IMR-90 (cell line): ENCODE data around the gene TUSC2. TPM values are rescaled to one million over a fixed set of nuclear protein-coding genes. Genes with fewer than 3 reads are reported as not detected.
A peak's percentile ranks its signal among the peaks of the same experiment; 100 is the strongest.

ENCODE experiments used
- ATAC-seq: fragments of 200-7000 bp; cut with Tn5 transposase; 2 replicates; pipeline ENCODE4 v1.9.1; 2020; ENCODE audit warnings: low read depth, mild to moderate bottlenecking, moderate library complexity
- BruUV-seq: library from RNA; stranded (reverse); fragments of 400-500 nt; replicated peaks from 2 replicates; lab custom pipeline; 2021; lab: Mats Ljungman, UMichigan
- CTCF ChIA-PET: fragments of 300-600 bp; formaldehyde crosslinking; extraction: SDS; loops from one replicate; lab custom pipeline; 2021; ENCODE audit warnings: antibody characterized with exemption; lab: Yijun Ruan, JAX
- POLR2A ChIA-PET: fragments of 300-600 bp; sonication (Branson Sonifier 250); formaldehyde crosslinking; loops from one replicate; lab custom pipeline; 2022; ENCODE audit warnings: antibody characterized with exemption; ENCODE audit not compliant: unreplicated experiment; lab: Charles Lee
- DNase-seq: peaks from one replicate; pipeline ENCODE4 v3.0.0; 2013
- H2AFZ ChIP-seq: replicated peaks from 2 replicates; pipeline ENCODE3; 2013; ENCODE audit warnings: low read length, mild to moderate bottlenecking; ENCODE audit not compliant: poor library complexity
- H2AK5ac ChIP-seq: 2 replicates; pipeline ENCODE4 v1.6.1; 2013; ENCODE audit warnings: low read depth, low read length, inconsistent platforms
- H2AK9ac ChIP-seq: replicated peaks from 2 replicates; pipeline ENCODE3; 2013; ENCODE audit warnings: mild to moderate bottlenecking, low read depth, low read length, moderate library complexity; ENCODE audit not compliant: poor library complexity
- H2BK120ac ChIP-seq: 2 replicates; pipeline ENCODE4 v1.6.1; 2013; ENCODE audit warnings: low read depth, low read length, inconsistent platforms
- H2BK15ac ChIP-seq: 3 replicates; pipeline ENCODE4 v1.6.1; 2013; ENCODE audit warnings: low read depth, low read length, inconsistent platforms
- H2BK20ac ChIP-seq: 2 replicates; pipeline ENCODE4 v1.6.1; 2013; ENCODE audit warnings: low read depth, mild to moderate bottlenecking, inconsistent platforms, low read length, moderate library complexity
- H2BK5ac ChIP-seq: 2 replicates; pipeline ENCODE4 v1.6.1; 2013; ENCODE audit warnings: mild to moderate bottlenecking, low read depth, low read length, inconsistent platforms; ENCODE audit not compliant: poor library complexity, severe bottlenecking
- H3K14ac ChIP-seq: replicated peaks from 2 replicates; pipeline ENCODE4 v1.6.1; 2013; ENCODE audit warnings: low read depth, low read length, inconsistent platforms
- H3K18ac ChIP-seq: 2 replicates; pipeline ENCODE4 v1.6.1; 2013; ENCODE audit warnings: low read depth, low read length, control low read depth
- H3K23ac ChIP-seq: 2 replicates; pipeline ENCODE4 v1.6.1; 2013; ENCODE audit warnings: low read depth, low read length, inconsistent platforms
- H3K27ac ChIP-seq: 2 replicates; pipeline ENCODE4 v1.5.1; 2013; ENCODE audit warnings: mild to moderate bottlenecking, control low read depth, low read length; ENCODE audit not compliant: insufficient read depth
- H3K27me3 ChIP-seq: 2 replicates; pipeline ENCODE4 v1.6.1; 2013; ENCODE audit warnings: low read length; ENCODE audit not compliant: control insufficient read depth, insufficient read depth
- H3K36me3 ChIP-seq: 2 replicates; pipeline ENCODE4 v1.6.1; 2013; ENCODE audit warnings: low read length, mixed read lengths; ENCODE audit not compliant: control insufficient read depth, insufficient read depth
- H3K4ac ChIP-seq: 2 replicates; pipeline ENCODE4 v1.6.1; 2013; ENCODE audit warnings: low read depth, low read length, inconsistent platforms
- H3K4me1 ChIP-seq: 2 replicates; pipeline ENCODE4 v1.6.1; 2013; ENCODE audit warnings: low read length, mixed read lengths; ENCODE audit not compliant: control insufficient read depth, insufficient read depth
- H3K4me2 ChIP-seq: 2 replicates; pipeline ENCODE4 v1.6.1; 2013; ENCODE audit warnings: low read depth, mild to moderate bottlenecking, control low read depth, low read length, moderate library complexity
- H3K4me3 ChIP-seq: 2 replicates; pipeline ENCODE4 v1.5.1; 2013; ENCODE audit warnings: low read depth, mild to moderate bottlenecking, control low read depth, low read length, moderate library complexity; ENCODE audit not compliant: insufficient read depth
- H3K56ac ChIP-seq: 2 replicates; pipeline ENCODE4 v1.6.1; 2013; ENCODE audit warnings: low read length, inconsistent platforms; ENCODE audit not compliant: insufficient read depth; ENCODE audit errors: extremely low read depth
- H3K79me1 ChIP-seq, 2 experiments: 2 replicates each; pipeline ENCODE4 v1.6.1; 2013; ENCODE audit warnings: low read length in 2 of 2, inconsistent platforms in 1 of 2, low read depth in 1 of 2
- H3K9ac ChIP-seq: 2 replicates; pipeline ENCODE4 v1.6.1; 2013; ENCODE audit warnings: low read depth, low read length, control low read depth
- H3K9me1 ChIP-seq: 2 replicates; pipeline ENCODE4 v1.6.1; 2013; ENCODE audit warnings: low read length, inconsistent platforms; ENCODE audit not compliant: insufficient read depth
- H3K9me3 ChIP-seq: 2 replicates; pipeline ENCODE4 v1.6.1; 2013; ENCODE audit warnings: low read length; ENCODE audit not compliant: control insufficient read depth, insufficient read depth
- H4K20me1 ChIP-seq: 2 replicates; pipeline ENCODE4 v1.6.1; 2013; ENCODE audit warnings: low read length, inconsistent platforms; ENCODE audit not compliant: insufficient read depth
- H4K5ac ChIP-seq: 2 replicates; pipeline ENCODE4 v1.6.1; 2013; ENCODE audit warnings: mild to moderate bottlenecking, low read depth, low read length, control low read depth
- H4K8ac ChIP-seq, 2 experiments: 2 replicates each; pipeline ENCODE4 v1.6.1; 2013; ENCODE audit warnings: low read depth in 2 of 2, low read length in 2 of 2, control low read depth in 1 of 2, inconsistent platforms in 1 of 2
- H4K91ac ChIP-seq: 2 replicates; pipeline ENCODE4 v1.6.1; 2013; ENCODE audit warnings: low read depth, low read length, inconsistent platforms; ENCODE audit not compliant: insufficient read depth
- CTCF ChIP-seq: conservative IDR thresholded peaks from 2 replicates; pipeline ENCODE4 v1.5.1; 2012; ENCODE audit warnings: mild to moderate bottlenecking, low read depth, low read length, improper control_type of control experiment
- NFE2L2 ChIP-seq: fragments of 150-350 bp; IDR thresholded peaks from 2 replicates; pipeline ENCODE4 v1.6.1; 2016; ENCODE audit warnings: low read depth, mild to moderate bottlenecking, low read length
- POLR2A ChIP-seq: IDR thresholded peaks from 2 replicates; pipeline ENCODE4 v1.6.1; 2012; ENCODE audit warnings: mild to moderate bottlenecking, low read depth, low read length
- WGBS, 2 experiments: methylation state at CpG; one replicate each; pipeline versions ENCODE4 v1.1.5 to v1.1.7; 2013; ENCODE audit warnings: missing lambda C conversion rate in 2 of 2; ENCODE audit not compliant: insufficient read length in 1 of 2; ENCODE audit errors: extremely low coverage in 2 of 2; 5-methylcytosine and 5-hydroxymethylcytosine counted together
- dilution Hi-C: fragments of 300-500 bp; cut with HindIII; formaldehyde crosslinking; loops from one replicate; pipeline ENCODE4 v1.14.3; 2018; ENCODE audit warnings: low sequenced_read_pairs; ENCODE audit not compliant: unreplicated experiment
- in situ Hi-C: fragments of 300-500 bp; cut with MboI; formaldehyde crosslinking; loops from 3 replicates; pipeline ENCODE4 v1.14.3; 2019; ENCODE audit warnings: low sequenced_read_pairs, inconsistent platforms, mixed read lengths
- intact Hi-C: fragments of 100-400 bp; cut with micrococcal nuclease; formaldehyde crosslinking; loops from 2 replicates; pipeline ENCODE4 v1.10.0; 2022
- polyA plus RNA-seq, 3 experiments: library from polyadenylated mRNA; depleted of rRNA; stranded (reverse); fragments of >200 nt; gene quantifications; 2 replicates each; pipeline ENCODE4 v1.2.3, GENCODE V29; 2012; ENCODE audit warnings: low replicate concordance in 1 of 3
- total RNA-seq: library from RNA; depleted of rRNA; stranded (reverse); fragments of >200 nt; gene quantifications from 2 replicates; pipeline ENCODE4 v1.2.3, GENCODE V29; 2012

The TUSC2 gene
- total and polyA plus RNA-seq, 2 of the 4 experiments (the other 2 are of a cell fraction) = 13.4 to 24.0 TPM

- Histone ChIP-seq H3K9me1 (peaks cover 21% of the 10 kb centered on the region), H2BK15ac (no peak overlapping the region), H4K5ac (no peak overlapping the region), H2AK5ac (no peak overlapping the region), H3K14ac (no peak overlapping the region), H4K20me1 (no peaks in the 10 kb centered on the region), H4K91ac (no peak overlapping the region), H3K18ac (no peak overlapping the region), H2AK9ac (peak overlapping the region; percentile 37), H3K79me1 (peaks cover 13 to 31% of the 10 kb centered on the region in 2 experiments), H3K4me3 (no peak overlapping the region), H3K9ac (no peak overlapping the region), H2BK20ac (no peak overlapping the region), H3K36me3 (no peaks in the 10 kb centered on the region), H3K27me3 (no peaks in the 10 kb centered on the region), H4K8ac (no peak overlapping the region), H3K27ac (no peak overlapping the region), H2BK120ac (no peak overlapping the region), H3K4me1 (peaks cover 13% of the 10 kb centered on the region), H2BK5ac (no peak overlapping the region), H3K4ac (no peak overlapping the region), H2AFZ (no peak overlapping the region), H3K56ac (no peak overlapping the region), H3K9me3 (no peaks in the 10 kb centered on the region), H3K4me2 (no peak overlapping the region), H3K23ac (no peak overlapping the region)
- CTCF ChIA-PET = no interaction called here
- no peak for TF ChIP-seq CTCF
- no peak for TF ChIP-seq NFE2L2
- no peak for TF ChIP-seq POLR2A
- no TSS peak for BruUV-seq
- POLR2A ChIA-PET = no interaction called here
- no peak for DNase-seq
- 85% methylated on average over 12 of the region's 32 CpGs; no CpG with 5 or more reads in 1 of the 2 experiments for WGBS, 2 experiments
- in situ Hi-C loops (no loop called here), dilution Hi-C loops (no loop called here), intact Hi-C loops (no loop called here)
- no peak for ATAC-seq
Measured at GRCh38 chr3:50302095-50303012, 25.7 kb downstream of the TUSC2 start.
